NCI-H510A treated with DMSO at 0.1 percent for 48 hours (cell line): Measurements from ENCODE around the gene ANKFY1.

ENCODE experiments used
- DNase-seq: peaks from one replicate; lab custom pipeline; 2025; lab: John Stamatoyannopoulos, UW

The ANKFY1 gene

GRCh38 chr17:4118015-4118743 is 145.6 kb downstream of the ANKFY1 start:
- DNase-seq, result no peak

GRCh38 chr17:4116516-4116915 is 147.3 kb downstream of the ANKFY1 start:
- no peak for DNase-seq
